Activated T-cell treated with anti-CD3 and anti-CD28 coated beads, Interleukin-2, amount 50 U/mL, for 4 hours (primary cell): Measurements from ENCODE around the gene FAM3D. TPM values are rescaled to one million over a fixed set of nuclear protein-coding genes. Genes with fewer than 3 reads are reported as not detected.
"Not testable (repeated sequence)": the region's sequence is repeated elsewhere in the genome, so short reads cannot be mapped to it uniquely, and the experiment has no call there.

ENCODE experiments used
- ATAC-seq, 2 donors: fragments of 200-7000 bp; cut with Tn5 transposase; one replicate each; pipeline ENCODE4 v1.10.0; 2021
- DNase-seq: peaks from one replicate; pipeline ENCODE4 v3.0.0-alpha.2; 2020
- H3K27me3 Mint-ChIP-seq: one replicate; pipeline ENCODE4 v1.8.0; 2021; ENCODE audit warnings: low read depth, mixed read lengths
- H3K36me3 Mint-ChIP-seq: one replicate; pipeline ENCODE4 v1.8.0; 2022; ENCODE audit warnings: mixed read lengths; ENCODE audit not compliant: insufficient read depth
- H3K4me1 Mint-ChIP-seq: one replicate; pipeline ENCODE4 v1.8.0; 2021; ENCODE audit warnings: low read depth, mixed read lengths
- H3K4me3 Mint-ChIP-seq: one replicate; pipeline ENCODE4 v1.8.0; 2021; ENCODE audit warnings: mild to moderate bottlenecking, moderate library complexity, mixed read lengths
- H3K9me3 Mint-ChIP-seq: one replicate; pipeline ENCODE4 v1.8.0; 2021; ENCODE audit warnings: mixed read lengths
- total RNA-seq, 3 donors: library from RNA; stranded (reverse); gene quantifications; one replicate each; pipeline ENCODE4 v1.2.1, GENCODE V29; 2021

Gene FAM3D
- total RNA-seq: not detected

- Mint-ChIP-seq H3K9me3 (no peaks in the 10 kb centered on the region), H3K4me1 (no peaks in the 10 kb centered on the region), H3K27me3 (peaks cover 7% of the 10 kb centered on the region), H3K36me3 (no peaks in the 10 kb centered on the region), H3K4me3 (no peak within 1 kb of the TSS)
- DNase-seq: no peak
- ATAC-seq: no peak
Observed at GRCh38 chr3:58666683-58667082, at the start of gene FAM3D. Gene FAM3D, minus strand, starts transcription at chr3:58666774. Its CDS starts 11,211 bp downstream, at chr3:58655563.

- no peaks in the 10 kb centered on the region for H3K4me1 Mint-ChIP-seq
- no peaks in the 10 kb centered on the region for H3K27me3 Mint-ChIP-seq
- no peak for ATAC-seq
- H3K4me3 Mint-ChIP-seq: no peak overlapping the region
- DNase-seq: no peak
- no peaks in the 10 kb centered on the region for H3K36me3 Mint-ChIP-seq
- H3K9me3 Mint-ChIP-seq: no peaks in the 10 kb centered on the region
Observed at GRCh38 chr3:58713715-58714401, 47.3 kb upstream of the FAM3D start.

GRCh38 chr3:58711871-58712270, 45.3 kb upstream of the FAM3D start:
- H3K9me3 Mint-ChIP-seq: no peaks in the 10 kb centered on the region
- H3K36me3 Mint-ChIP-seq: no peaks in the 10 kb centered on the region
- H3K27me3 Mint-ChIP-seq: no peaks in the 10 kb centered on the region
- no peak overlapping the region for H3K4me3 Mint-ChIP-seq
- H3K4me1 Mint-ChIP-seq: no peaks in the 10 kb centered on the region
- ATAC-seq (no peak), DNase-seq (no peak)

GRCh38 chr3:58708983-58709382, 42.4 kb upstream of the FAM3D start:
- not testable (repeated sequence) for ATAC-seq, H3K9me3 Mint-ChIP-seq, H3K4me1 Mint-ChIP-seq, H3K27me3 Mint-ChIP-seq, DNase-seq, H3K4me3 Mint-ChIP-seq, H3K36me3 Mint-ChIP-seq

GRCh38 chr3:58708116-58708791, 41.7 kb upstream of the FAM3D start:
- H3K27me3 Mint-ChIP-seq: no peaks in the 10 kb centered on the region
- no peak for DNase-seq
- H3K36me3 Mint-ChIP-seq: no peaks in the 10 kb centered on the region
- no peak overlapping the region for H3K4me3 Mint-ChIP-seq
- no peak for ATAC-seq
- H3K4me1 Mint-ChIP-seq: no peaks in the 10 kb centered on the region
- H3K9me3 Mint-ChIP-seq: no peaks in the 10 kb centered on the region

- Mint-ChIP-seq H3K27me3 (no peaks in the 10 kb centered on the region), H3K36me3 (no peaks in the 10 kb centered on the region), H3K9me3 (no peaks in the 10 kb centered on the region), H3K4me3 (no peak overlapping the region), H3K4me1 (no peaks in the 10 kb centered on the region)
- DNase-seq (no peak), ATAC-seq (no peak)
Observed at GRCh38 chr3:58707390-58707930, 40.9 kb upstream of the FAM3D start.

GRCh38 chr3:58706395-58707167, 40.0 kb upstream of the FAM3D start:
- Mint-ChIP-seq H3K36me3 (no peaks in the 10 kb centered on the region), H3K4me3 (no peak overlapping the region), H3K9me3 (no peaks in the 10 kb centered on the region), H3K27me3 (no peaks in the 10 kb centered on the region), H3K4me1 (no peaks in the 10 kb centered on the region)
- ATAC-seq (no peak), DNase-seq (no peak)

- H3K4me3 Mint-ChIP-seq: no peak overlapping the region
- H3K9me3 Mint-ChIP-seq: no peaks in the 10 kb centered on the region
- no peak for DNase-seq
- ATAC-seq: no peak
- H3K36me3 Mint-ChIP-seq: no peaks in the 10 kb centered on the region
- H3K4me1 Mint-ChIP-seq: no peaks in the 10 kb centered on the region
- no peaks in the 10 kb centered on the region for H3K27me3 Mint-ChIP-seq
Observed at GRCh38 chr3:58704745-58705144, 38.2 kb upstream of the FAM3D start.

GRCh38 chr3:58704304-58704703, 37.7 kb upstream of the FAM3D start:
- H3K27me3 Mint-ChIP-seq, ATAC-seq, H3K36me3 Mint-ChIP-seq, H3K4me1 Mint-ChIP-seq, DNase-seq, H3K9me3 Mint-ChIP-seq, H3K4me3 Mint-ChIP-seq: not testable (repeated sequence)

GRCh38 chr3:58698246-58698645, 31.7 kb upstream of the FAM3D start:
- Mint-ChIP-seq H3K4me1 (no peaks in the 10 kb centered on the region), H3K4me3 (no peak overlapping the region), H3K9me3 (peaks cover 3% of the 10 kb centered on the region), H3K27me3 (no peaks in the 10 kb centered on the region), H3K36me3 (no peaks in the 10 kb centered on the region)
- DNase-seq (no peak), ATAC-seq (no peak)

- DNase-seq (no peak), ATAC-seq (peak in 1 of 2 donors; percentile 34)
- Mint-ChIP-seq H3K9me3 (peaks cover 4% of the 10 kb centered on the region), H3K4me1 (no peaks in the 10 kb centered on the region), H3K27me3 (no peaks in the 10 kb centered on the region), H3K4me3 (no peak overlapping the region), H3K36me3 (no peaks in the 10 kb centered on the region)
Observed at GRCh38 chr3:58697561-58697960, 31.0 kb upstream of the FAM3D start.

GRCh38 chr3:58696813-58697212, 30.2 kb upstream of the FAM3D start:
- not testable (repeated sequence) for H3K4me3 Mint-ChIP-seq, H3K27me3 Mint-ChIP-seq, ATAC-seq, H3K9me3 Mint-ChIP-seq, DNase-seq, H3K36me3 Mint-ChIP-seq, H3K4me1 Mint-ChIP-seq

GRCh38 chr3:58696093-58696492, 29.5 kb upstream of the FAM3D start:
- peaks cover 7% of the 10 kb centered on the region for H3K9me3 Mint-ChIP-seq
- H3K36me3 Mint-ChIP-seq: no peaks in the 10 kb centered on the region
- H3K27me3 Mint-ChIP-seq: no peaks in the 10 kb centered on the region
- H3K4me3 Mint-ChIP-seq: no peak overlapping the region
- DNase-seq: no peak
- no peak for ATAC-seq
- no peaks in the 10 kb centered on the region for H3K4me1 Mint-ChIP-seq

GRCh38 chr3:58695284-58695683, 28.7 kb upstream of the FAM3D start:
- not testable (repeated sequence) for ATAC-seq, H3K4me1 Mint-ChIP-seq, DNase-seq

More at GRCh38 chr3:58695284-58695683, 28.7 kb upstream of the FAM3D start:
- not testable (repeated sequence) for H3K9me3 Mint-ChIP-seq, H3K4me3 Mint-ChIP-seq, H3K27me3 Mint-ChIP-seq, H3K36me3 Mint-ChIP-seq
